ENCODE data around the gene ZFP64. TPM values are rescaled to one million over a fixed set of nuclear protein-coding genes. Genes with fewer than 3 reads are reported as not detected.
A peak's percentile ranks its signal among the peaks of the same experiment; 100 is the strongest.

ZFP64 gene
- total RNA-seq, result 25.5 and 27.1 TPM in 2 replicates
- long read RNA-seq, transcript ZFP64-201 (6 exons, 3,264 nt), result major isoform, 8 of 20 reads
- long read RNA-seq, partial matches to known transcripts, result 4 of 20 reads
- long read RNA-seq, other reads (novel, unspliced or antisense), result 3 of 20 reads

- H3K27ac Mint-ChIP-seq (ENCODE audit: unreplicated experiment), result peak within 1 kb of the TSS; percentile 95
- DNase-seq (ENCODE audit: low read depth, low spot score), result peak; percentile 60
- no peaks in the 10 kb centered on the region for H3K9me3 Mint-ChIP-seq
- no peaks in the 10 kb centered on the region for H3K27me3 Mint-ChIP-seq (ENCODE audit: low read depth)
- peaks cover 26% of the 10 kb centered on the region for H3K4me1 Mint-ChIP-seq
- peak; percentile 65 for TF ChIP-seq CTCF (conservative IDR thresholded peaks at IDR 0.05)
- H3K4me3 Mint-ChIP-seq, result peak within 1 kb of the TSS; percentile 96
- H3K36me3 Mint-ChIP-seq (ENCODE audit: low read depth), result peaks cover 2% of the 10 kb centered on the region
Measured at GRCh38 chr20:52191132-52191915, at the start of gene ZFP64. Gene ZFP64 (minus strand): TSS chr20:52191779. CDS start chr20:52191636, 143 bp downstream.

GRCh38 chr20:52240802-52241201 is 49.2 kb upstream of the ZFP64 start:
- H3K27me3 Mint-ChIP-seq (ENCODE audit: low read depth), result no peaks in the 10 kb centered on the region
- no peak for DNase-seq (ENCODE audit: low read depth, low spot score)
- no peaks in the 10 kb centered on the region for H3K9me3 Mint-ChIP-seq

GRCh38 chr20:52239102-52239501 is 47.5 kb upstream of the ZFP64 start:
- Mint-ChIP-seq H3K27ac (ENCODE audit: unreplicated experiment) (no peak overlapping the region), H3K9me3 (no peaks in the 10 kb centered on the region), H3K4me3 (no peak overlapping the region), H3K36me3 (ENCODE audit: low read depth) (no peaks in the 10 kb centered on the region), H3K4me1 (no peaks in the 10 kb centered on the region), H3K27me3 (ENCODE audit: low read depth) (no peaks in the 10 kb centered on the region)
- no peak for DNase-seq (ENCODE audit: low read depth, low spot score)
- no peak for TF ChIP-seq CTCF (conservative IDR thresholded peaks at IDR 0.05)

More at GRCh38 chr20:52240802-52241201, 49.2 kb upstream of the ZFP64 start:
- TF ChIP-seq CTCF (conservative IDR thresholded peaks at IDR 0.05), result no peak
- H3K4me3 Mint-ChIP-seq, result no peak overlapping the region
- no peaks in the 10 kb centered on the region for H3K4me1 Mint-ChIP-seq
- no peaks in the 10 kb centered on the region for H3K36me3 Mint-ChIP-seq (ENCODE audit: low read depth)
- H3K27ac Mint-ChIP-seq (ENCODE audit: unreplicated experiment), result no peak overlapping the region

- H3K4me1 Mint-ChIP-seq, result no peaks in the 10 kb centered on the region
- no peak overlapping the region for H3K4me3 Mint-ChIP-seq
- no peak for TF ChIP-seq CTCF (conservative IDR thresholded peaks at IDR 0.05)
- H3K27me3 Mint-ChIP-seq (ENCODE audit: low read depth), result no peaks in the 10 kb centered on the region
- H3K9me3 Mint-ChIP-seq, result peaks cover 2% of the 10 kb centered on the region
- no peak for DNase-seq (ENCODE audit: low read depth, low spot score)
- no peaks in the 10 kb centered on the region for H3K36me3 Mint-ChIP-seq (ENCODE audit: low read depth)
- no peak overlapping the region for H3K27ac Mint-ChIP-seq (ENCODE audit: unreplicated experiment)
Measured at GRCh38 chr20:52236292-52236691, 44.7 kb upstream of the ZFP64 start.

GRCh38 chr20:52235129-52235528 is 43.5 kb upstream of the ZFP64 start:
- H3K27ac Mint-ChIP-seq (ENCODE audit: unreplicated experiment), result no peak overlapping the region
- no peak overlapping the region for H3K4me3 Mint-ChIP-seq
- H3K4me1 Mint-ChIP-seq, result no peaks in the 10 kb centered on the region
- TF ChIP-seq CTCF (conservative IDR thresholded peaks at IDR 0.05), result no peak
- H3K27me3 Mint-ChIP-seq (ENCODE audit: low read depth), result no peaks in the 10 kb centered on the region
- no peak for DNase-seq (ENCODE audit: low read depth, low spot score)
- H3K36me3 Mint-ChIP-seq (ENCODE audit: low read depth), result no peaks in the 10 kb centered on the region
- peaks cover 2% of the 10 kb centered on the region for H3K9me3 Mint-ChIP-seq

All from neural crest cell (in vitro differentiated cells).